ENCODE measurements around the gene TMCC3. TPM values are rescaled to one million over a fixed set of nuclear protein-coding genes. Genes with fewer than 3 reads are reported as not detected.
"Not testable (repeated sequence)": the region's sequence is repeated elsewhere in the genome, so short reads cannot be mapped to it uniquely, and the experiment has no call there.

Gene TMCC3
- total RNA-seq, 1 donor from 2014 or later: 11.5 TPM

DNA sequence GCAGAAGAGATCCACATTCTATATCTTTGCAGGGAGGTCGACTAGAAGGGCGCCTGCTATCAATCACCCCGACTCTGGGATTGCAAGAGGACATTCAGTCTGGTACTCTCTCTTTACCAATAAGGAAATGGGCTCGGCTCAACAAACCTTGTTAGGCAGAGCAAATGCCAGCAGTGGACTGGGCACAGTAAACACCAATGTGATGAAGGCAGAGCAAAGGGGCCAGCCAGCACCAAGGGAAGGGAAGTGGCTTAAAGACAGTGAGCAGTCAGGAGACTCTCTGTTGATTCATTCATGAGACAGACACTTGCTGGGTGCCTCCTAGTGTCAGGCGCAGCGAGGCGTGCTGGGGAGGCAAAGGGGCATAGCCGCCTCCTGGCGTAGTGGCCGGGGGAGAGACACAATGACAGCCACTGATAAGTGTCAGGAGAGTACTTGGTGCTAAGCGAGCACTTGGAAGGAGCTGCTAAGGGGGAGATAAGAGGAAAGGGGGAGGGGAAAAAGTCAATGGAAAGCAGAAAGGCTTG lies 34.1 kb downstream of the TMCC3 start:
- DNase-seq (ENCODE audit: low spot score in 2 of 2, unreplicated experiment in 2 of 2): no peak
- Mint-ChIP-seq H3K9me3 (no peaks in the 10 kb centered on the region), H3K27me3 (ENCODE audit: low read depth) (no peaks in the 10 kb centered on the region), H3K4me1 (peaks cover 8% of the 10 kb centered on the region), H3K4me3 (no peak overlapping the region), H3K36me3 (no peaks in the 10 kb centered on the region), H3K27ac (no peak overlapping the region)
- TF ChIP-seq, protein P1, sequence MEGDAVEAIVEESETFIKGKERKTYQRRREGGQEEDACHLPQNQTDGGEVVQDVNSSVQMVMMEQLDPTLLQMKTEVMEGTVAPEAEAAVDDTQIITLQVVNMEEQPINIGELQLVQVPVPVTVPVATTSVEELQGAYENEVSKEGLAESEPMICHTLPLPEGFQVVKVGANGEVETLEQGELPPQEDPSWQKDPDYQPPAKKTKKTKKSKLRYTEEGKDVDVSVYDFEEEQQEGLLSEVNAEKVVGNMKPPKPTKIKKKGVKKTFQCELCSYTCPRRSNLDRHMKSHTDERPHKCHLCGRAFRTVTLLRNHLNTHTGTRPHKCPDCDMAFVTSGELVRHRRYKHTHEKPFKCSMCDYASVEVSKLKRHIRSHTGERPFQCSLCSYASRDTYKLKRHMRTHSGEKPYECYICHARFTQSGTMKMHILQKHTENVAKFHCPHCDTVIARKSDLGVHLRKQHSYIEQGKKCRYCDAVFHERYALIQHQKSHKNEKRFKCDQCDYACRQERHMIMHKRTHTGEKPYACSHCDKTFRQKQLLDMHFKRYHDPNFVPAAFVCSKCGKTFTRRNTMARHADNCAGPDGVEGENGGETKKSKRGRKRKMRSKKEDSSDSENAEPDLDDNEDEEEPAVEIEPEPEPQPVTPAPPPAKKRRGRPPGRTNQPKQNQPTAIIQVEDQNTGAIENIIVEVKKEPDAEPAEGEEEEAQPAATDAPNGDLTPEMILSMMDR (IDR thresholded peaks at IDR 0.05; ENCODE audit: unreplicated experiment): no peak

DNA sequence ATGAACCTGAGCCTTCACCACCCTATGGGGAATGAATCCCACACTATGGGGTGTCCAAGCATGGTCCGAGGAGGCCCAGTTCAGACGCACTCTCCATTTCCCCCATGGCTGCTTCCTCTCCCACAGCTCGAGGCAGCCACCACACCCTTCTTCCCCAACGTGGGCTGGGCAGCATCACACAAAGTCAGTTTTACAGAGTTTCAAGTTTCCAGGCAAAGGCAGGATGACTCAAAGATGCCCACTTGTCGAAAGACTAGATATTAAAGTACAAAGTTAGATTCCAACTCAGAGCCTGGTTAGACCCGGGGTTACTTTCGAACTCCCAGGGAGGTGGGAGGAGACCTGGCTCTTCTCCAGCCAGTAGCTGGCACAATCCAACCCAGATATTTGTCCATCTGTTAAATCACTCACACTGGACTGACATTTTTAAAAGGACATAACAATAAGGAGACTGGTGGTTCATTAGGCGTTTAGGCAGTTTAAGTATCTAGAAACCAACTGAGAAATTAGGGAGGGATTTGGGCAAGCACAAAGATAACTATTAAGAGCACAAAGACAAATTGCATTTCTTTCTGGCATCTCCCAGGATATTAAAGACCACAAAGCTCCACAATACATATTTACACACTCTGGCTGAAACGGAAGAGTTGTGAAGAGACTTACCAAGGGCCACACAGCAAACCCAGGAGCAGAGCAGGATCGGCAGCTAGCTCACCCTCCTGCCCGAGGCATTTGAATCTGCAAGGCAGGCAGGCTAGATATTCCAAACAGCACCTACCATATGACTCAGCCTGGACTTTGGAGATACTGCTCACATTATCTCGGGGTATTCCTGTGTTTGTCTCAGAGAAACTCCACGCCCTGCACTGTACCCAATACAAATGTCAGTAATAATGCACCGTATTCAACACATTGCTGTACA lies 34.8 kb downstream of the TMCC3 start:
- TF ChIP-seq, protein P1 (IDR thresholded peaks at IDR 0.05; ENCODE audit: unreplicated experiment): no peak
- H3K9me3 Mint-ChIP-seq: no peaks in the 10 kb centered on the region
- DNase-seq (ENCODE audit: low spot score in 2 of 2, unreplicated experiment in 2 of 2): no peak
- H3K4me3 Mint-ChIP-seq: no peak overlapping the region
- H3K36me3 Mint-ChIP-seq: no peaks in the 10 kb centered on the region
- no peaks in the 10 kb centered on the region for H3K27me3 Mint-ChIP-seq (ENCODE audit: low read depth)
- no peak overlapping the region for H3K27ac Mint-ChIP-seq
- peaks cover under 1% of the 10 kb centered on the region for H3K4me1 Mint-ChIP-seq

- Mint-ChIP-seq H3K36me3 (no peaks in the 10 kb centered on the region), H3K27me3 (ENCODE audit: low read depth) (no peaks in the 10 kb centered on the region), H3K27ac (peak overlapping the region; percentile 90), H3K4me3 (no peak overlapping the region), H3K9me3 (no peaks in the 10 kb centered on the region), H3K4me1 (no peaks in the 10 kb centered on the region)
- TF ChIP-seq, protein P1 (IDR thresholded peaks at IDR 0.05; ENCODE audit: unreplicated experiment): no peak
- no peak for DNase-seq (ENCODE audit: low spot score in 2 of 2, unreplicated experiment in 2 of 2)
Observed at GRCh38 chr12:94614288-94614721, 36.1 kb downstream of the TMCC3 start.

DNA sequence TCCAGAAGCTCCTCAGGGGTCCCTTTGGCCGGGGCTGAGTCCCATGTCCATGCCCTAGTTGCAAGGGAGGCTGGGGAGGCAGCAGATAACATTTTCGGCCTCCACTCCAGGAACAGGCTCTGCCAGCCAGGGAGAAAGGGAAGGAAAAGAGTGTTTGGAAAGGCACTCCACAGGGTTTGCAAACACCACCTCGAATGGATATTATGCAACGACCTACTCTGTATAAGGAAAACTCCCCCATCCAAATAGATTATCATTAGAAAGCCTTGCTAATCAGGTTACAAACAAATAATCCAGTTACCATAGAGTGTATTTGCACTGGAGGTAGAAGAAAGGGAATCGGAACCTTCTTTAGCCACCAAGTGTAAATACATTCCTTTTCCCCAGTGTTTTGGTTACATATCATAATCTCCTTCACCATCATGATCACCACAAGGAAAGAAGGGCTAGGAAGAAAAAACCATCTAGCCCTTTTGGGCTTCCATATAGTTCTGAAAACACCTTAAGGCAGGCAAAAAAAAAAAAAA lies 40.4 kb downstream of the TMCC3 start:
- H3K4me3 Mint-ChIP-seq: no peak overlapping the region
- no peak overlapping the region for H3K27ac Mint-ChIP-seq

DNA sequence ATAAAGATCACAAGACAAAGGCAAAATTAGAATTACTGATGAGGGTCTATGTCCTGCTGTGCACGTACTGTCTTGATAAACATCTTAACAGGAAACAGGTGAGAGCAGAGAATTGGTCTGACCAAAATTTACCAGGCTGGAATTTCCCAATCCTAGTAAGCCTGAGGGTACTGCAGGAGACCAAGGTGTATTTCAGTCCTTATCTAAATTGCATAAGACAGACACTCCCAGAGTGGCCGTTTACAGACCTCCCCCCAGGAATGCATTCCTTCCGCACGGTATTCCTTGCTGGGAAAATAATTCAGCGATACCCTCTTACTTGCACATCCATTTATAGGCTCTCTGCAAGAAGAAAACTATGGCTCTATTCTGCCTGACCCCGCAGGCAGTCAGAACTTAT lies 43.5 kb downstream of the TMCC3 start:
- Mint-ChIP-seq H3K9me3 (peaks cover 25% of the 10 kb centered on the region), H3K36me3 (peaks cover 16% of the 10 kb centered on the region)
- not testable (repeated sequence) for H3K27ac Mint-ChIP-seq; DNase-seq (ENCODE audit: low spot score in 2 of 2, unreplicated experiment in 2 of 2); H3K4me1 Mint-ChIP-seq; H3K27me3 Mint-ChIP-seq (ENCODE audit: low read depth); H3K4me3 Mint-ChIP-seq

More for the DNA sequence above, 40.4 kb downstream of the TMCC3 start:
- DNase-seq (ENCODE audit: low spot score in 2 of 2, unreplicated experiment in 2 of 2): no peak
- Mint-ChIP-seq H3K27me3 (ENCODE audit: low read depth) (no peaks in the 10 kb centered on the region), H3K36me3 (peaks cover 14% of the 10 kb centered on the region), H3K4me1 (no peaks in the 10 kb centered on the region), H3K9me3 (peaks cover 25% of the 10 kb centered on the region)
- TF ChIP-seq, protein P1 (IDR thresholded peaks at IDR 0.05; ENCODE audit: unreplicated experiment): no peak

- TF ChIP-seq, protein P1 (IDR thresholded peaks at IDR 0.05; ENCODE audit: unreplicated experiment): no peak
- peaks cover 5% of the 10 kb centered on the region for H3K4me1 Mint-ChIP-seq
- no peaks in the 10 kb centered on the region for H3K27me3 Mint-ChIP-seq (ENCODE audit: low read depth)
- no peak overlapping the region for H3K27ac Mint-ChIP-seq
- peaks cover 25% of the 10 kb centered on the region for H3K9me3 Mint-ChIP-seq
- no peak for DNase-seq (ENCODE audit: low spot score in 2 of 2, unreplicated experiment in 2 of 2)
- no peak overlapping the region for H3K4me3 Mint-ChIP-seq
- peaks cover 16% of the 10 kb centered on the region for H3K36me3 Mint-ChIP-seq
Observed at GRCh38 chr12:94604366-94604698, 46.0 kb downstream of the TMCC3 start.

All from mesothelial cell of epicardium (in vitro differentiated cells).